ENCODE measurements around the gene MEAF6. TPM values are rescaled to one million over a fixed set of nuclear protein-coding genes. Genes with fewer than 3 reads are reported as not detected.
A peak's percentile ranks its signal among the peaks of the same experiment; 100 is the strongest.

The MEAF6 gene
- total RNA-seq, 1 donor from 2014 or later, result 64.5 TPM

DNA sequence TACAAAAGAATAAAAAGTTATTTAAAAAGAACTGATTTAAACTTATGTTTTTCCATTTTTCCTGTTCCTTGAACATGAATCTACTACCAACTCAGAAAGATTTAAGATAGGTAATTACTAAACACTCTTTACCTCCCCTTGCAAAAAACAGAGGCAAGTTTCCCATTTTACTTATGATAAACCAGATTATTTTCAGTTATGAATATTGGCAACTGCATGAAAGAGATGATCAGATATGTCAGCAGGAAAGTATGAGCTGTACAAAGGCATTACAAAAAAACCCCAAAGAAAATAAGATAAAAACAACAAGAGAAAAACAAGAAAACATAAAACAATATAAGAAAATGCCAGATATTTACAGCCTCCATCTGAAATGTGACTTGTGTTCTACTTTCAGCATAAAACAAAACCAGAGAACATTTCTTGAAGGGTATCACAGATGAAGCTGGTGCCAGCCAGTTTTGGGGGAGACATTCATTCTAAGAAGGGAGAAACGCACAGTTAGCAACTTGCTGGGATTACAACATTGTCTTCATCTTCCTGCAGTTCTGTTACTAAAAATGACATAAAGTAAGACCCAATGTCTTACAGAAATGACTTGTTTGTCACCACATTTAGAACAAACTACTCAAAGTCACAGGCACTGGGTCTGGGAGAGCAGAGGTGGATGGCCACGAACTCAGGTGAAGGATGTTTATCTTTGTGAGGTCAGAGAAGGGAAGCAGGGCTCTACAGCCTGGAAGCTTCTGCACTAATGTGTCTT lies 21.0 kb downstream of the MEAF6 start:
- no peaks in the 10 kb centered on the region for H3K27me3 ChIP-seq
- H3K4me3 ChIP-seq, result no peak overlapping the region
- H3K36me3 ChIP-seq, result peaks cover 73% of the 10 kb centered on the region
- DNase-seq (no peak), ATAC-seq (no peak)
- intact Hi-C loops (cut with DNase I), result no loop called here
- TF ChIP-seq, protein P1, sequence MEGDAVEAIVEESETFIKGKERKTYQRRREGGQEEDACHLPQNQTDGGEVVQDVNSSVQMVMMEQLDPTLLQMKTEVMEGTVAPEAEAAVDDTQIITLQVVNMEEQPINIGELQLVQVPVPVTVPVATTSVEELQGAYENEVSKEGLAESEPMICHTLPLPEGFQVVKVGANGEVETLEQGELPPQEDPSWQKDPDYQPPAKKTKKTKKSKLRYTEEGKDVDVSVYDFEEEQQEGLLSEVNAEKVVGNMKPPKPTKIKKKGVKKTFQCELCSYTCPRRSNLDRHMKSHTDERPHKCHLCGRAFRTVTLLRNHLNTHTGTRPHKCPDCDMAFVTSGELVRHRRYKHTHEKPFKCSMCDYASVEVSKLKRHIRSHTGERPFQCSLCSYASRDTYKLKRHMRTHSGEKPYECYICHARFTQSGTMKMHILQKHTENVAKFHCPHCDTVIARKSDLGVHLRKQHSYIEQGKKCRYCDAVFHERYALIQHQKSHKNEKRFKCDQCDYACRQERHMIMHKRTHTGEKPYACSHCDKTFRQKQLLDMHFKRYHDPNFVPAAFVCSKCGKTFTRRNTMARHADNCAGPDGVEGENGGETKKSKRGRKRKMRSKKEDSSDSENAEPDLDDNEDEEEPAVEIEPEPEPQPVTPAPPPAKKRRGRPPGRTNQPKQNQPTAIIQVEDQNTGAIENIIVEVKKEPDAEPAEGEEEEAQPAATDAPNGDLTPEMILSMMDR (IDR thresholded peaks at IDR 0.05), result no peak
- peaks cover under 1% of the 10 kb centered on the region for H3K4me1 ChIP-seq
- H3K9me3 ChIP-seq, result no peaks in the 10 kb centered on the region
- H3K27ac ChIP-seq, result no peak overlapping the region

DNA sequence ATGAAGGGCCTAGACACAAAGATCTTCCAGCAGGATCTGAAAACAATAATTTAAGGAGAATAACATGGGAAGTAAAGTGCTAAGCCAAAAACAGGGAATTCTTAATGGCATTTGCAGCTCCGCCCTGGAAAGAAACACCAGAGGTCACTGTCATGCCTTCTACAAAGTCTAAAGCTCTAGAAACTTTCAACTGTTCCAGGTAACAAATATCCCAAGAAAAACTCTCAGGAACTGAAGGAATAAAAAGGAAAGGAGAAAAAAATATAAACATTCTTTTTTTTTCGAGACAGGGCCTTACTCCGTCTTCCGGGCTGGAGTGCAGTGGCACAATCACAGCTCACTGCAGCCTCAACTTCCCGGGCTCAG lies 27.0 kb downstream of the MEAF6 start:
- peak overlapping the region; percentile 76 for H3K27ac ChIP-seq
- H3K4me3 ChIP-seq, result no peak overlapping the region
- peaks cover 53% of the 10 kb centered on the region for H3K36me3 ChIP-seq
- TF ChIP-seq, protein P1 (IDR thresholded peaks at IDR 0.05), result no peak
- intact Hi-C loops (cut with DNase I), result loop anchor here (2.0 kb wide), 1 partner anchor 31 kb away; no protein-coding TSS in a partner anchor
- DNase-seq (no peak), ATAC-seq (no peak)
- no peaks in the 10 kb centered on the region for H3K27me3 ChIP-seq
- H3K9me3 ChIP-seq, result no peaks in the 10 kb centered on the region
- H3K4me1 ChIP-seq, result peaks cover 42% of the 10 kb centered on the region

DNA sequence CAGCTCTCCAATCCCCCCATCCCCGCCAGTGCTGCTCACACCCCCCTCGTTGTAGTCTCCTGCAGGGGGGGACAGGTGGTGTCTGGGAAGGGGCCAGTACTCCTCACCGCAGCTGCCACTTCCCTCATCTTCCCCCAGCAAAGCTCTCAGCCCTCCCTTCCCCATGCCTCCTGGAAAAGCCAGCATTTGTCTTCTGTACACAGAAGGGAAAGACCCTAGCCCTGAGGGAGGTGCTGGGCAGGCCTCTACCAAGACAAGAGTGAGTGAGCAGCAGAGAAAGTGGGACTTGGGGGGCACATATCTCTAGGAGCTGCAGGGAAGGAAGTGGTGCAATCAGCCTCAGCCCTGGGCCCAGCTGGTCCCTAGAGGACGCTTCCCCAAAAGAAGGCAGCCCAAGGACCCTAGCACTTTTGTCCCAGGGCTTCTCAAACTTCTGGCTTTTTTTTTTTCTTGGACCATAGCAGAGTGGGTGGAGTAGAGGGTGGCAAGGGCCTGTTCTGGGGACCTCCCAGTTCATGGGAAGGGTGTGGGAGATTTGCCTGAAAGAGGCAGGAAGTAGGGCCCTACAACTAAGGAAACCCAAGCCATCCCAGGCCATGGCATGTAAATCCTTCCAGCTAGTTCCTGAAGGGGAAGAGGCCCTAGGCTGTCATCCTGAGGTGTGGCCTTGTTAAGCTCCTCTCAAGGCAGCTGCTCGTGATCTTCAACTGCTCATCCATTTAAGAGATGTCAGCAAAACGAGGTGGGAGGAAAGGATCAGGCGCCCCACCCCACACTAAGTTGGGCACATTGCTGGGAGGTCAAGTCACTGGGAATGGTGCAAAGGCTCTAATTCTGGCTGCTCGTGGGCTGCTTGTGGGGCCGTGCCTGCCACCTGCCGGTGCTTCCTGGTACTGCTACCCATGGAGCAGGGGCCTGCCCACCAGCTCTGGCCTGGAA lies 27.6 kb downstream of the MEAF6 start:
- no peaks in the 10 kb centered on the region for H3K9me3 ChIP-seq
- H3K27ac ChIP-seq, result peak overlapping the region; percentile 76
- H3K36me3 ChIP-seq, result peaks cover 53% of the 10 kb centered on the region
- ATAC-seq, result peak; percentile 89
- DNase-seq, result peak; percentile 90
- TF ChIP-seq, protein P1 (IDR thresholded peaks at IDR 0.05), result peak; percentile 99
- no peaks in the 10 kb centered on the region for H3K27me3 ChIP-seq
- intact Hi-C loops (cut with DNase I), result loop anchor here (2.0 kb wide), 1 partner anchor 30 kb away; no protein-coding TSS in a partner anchor
- peaks cover 42% of the 10 kb centered on the region for H3K4me1 ChIP-seq
- no peak overlapping the region for H3K4me3 ChIP-seq

DNA sequence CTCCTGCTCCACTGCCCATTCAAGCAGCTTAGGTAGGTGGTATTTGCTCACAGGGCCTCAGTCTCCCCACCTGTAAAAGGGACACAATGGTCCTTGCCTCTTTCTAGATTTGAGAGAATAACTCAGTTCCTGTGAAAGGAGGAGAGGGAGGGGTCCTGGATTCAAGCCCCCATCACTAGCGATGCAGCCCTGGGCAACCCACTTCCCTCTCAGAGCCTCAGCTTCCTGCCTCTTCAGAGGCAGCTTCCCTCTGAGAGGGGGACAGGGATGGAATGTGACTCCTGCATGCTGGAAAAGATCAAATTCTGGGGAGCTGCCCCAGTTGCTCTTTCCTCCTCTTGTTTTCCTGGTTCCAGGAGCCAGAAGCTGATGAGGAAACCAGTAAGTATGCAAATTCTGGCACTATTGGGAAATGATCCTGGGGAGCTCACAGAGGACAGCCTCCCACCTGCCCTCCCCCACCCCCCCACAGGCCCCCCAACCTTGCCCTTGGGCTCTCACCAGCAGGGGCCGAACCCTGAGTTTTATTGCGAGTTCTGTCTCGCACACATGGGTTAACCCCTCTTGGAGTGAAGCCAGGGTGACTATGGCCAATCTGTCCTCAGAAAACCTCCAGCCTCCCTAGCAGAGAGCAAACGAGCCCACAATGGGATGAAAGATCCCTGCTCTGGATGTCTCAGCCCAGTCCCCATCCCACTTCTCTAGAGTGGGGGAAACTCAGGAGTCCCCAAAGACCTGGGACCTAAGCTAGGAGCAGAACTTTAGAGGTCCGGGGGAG lies 28.5 kb downstream of the MEAF6 start:
- peaks cover 55% of the 10 kb centered on the region for H3K36me3 ChIP-seq
- no peaks in the 10 kb centered on the region for H3K9me3 ChIP-seq
- H3K4me3 ChIP-seq, result no peak overlapping the region
- no peak for ATAC-seq
- TF ChIP-seq, protein P1 (IDR thresholded peaks at IDR 0.05), result no peak
- peak overlapping the region; percentile 76 for H3K27ac ChIP-seq
- peaks cover 50% of the 10 kb centered on the region for H3K4me1 ChIP-seq
- intact Hi-C loops (cut with DNase I), result loop anchor here (2.0 kb wide), 1 partner anchor 29 kb away; no protein-coding TSS in a partner anchor
- DNase-seq, result no peak
- H3K27me3 ChIP-seq, result no peaks in the 10 kb centered on the region
